ENCODE data around the gene MEX3D. TPM values are rescaled to one million over a fixed set of nuclear protein-coding genes. Genes with fewer than 3 reads are reported as not detected.
"Not testable (repeated sequence)": the region's sequence is repeated elsewhere in the genome, so short reads cannot be mapped to it uniquely, and the experiment has no call there.

Gene MEX3D
- total RNA-seq, 2 experiments from 2014 or later: 1.6 to 2.3 TPM

DNA sequence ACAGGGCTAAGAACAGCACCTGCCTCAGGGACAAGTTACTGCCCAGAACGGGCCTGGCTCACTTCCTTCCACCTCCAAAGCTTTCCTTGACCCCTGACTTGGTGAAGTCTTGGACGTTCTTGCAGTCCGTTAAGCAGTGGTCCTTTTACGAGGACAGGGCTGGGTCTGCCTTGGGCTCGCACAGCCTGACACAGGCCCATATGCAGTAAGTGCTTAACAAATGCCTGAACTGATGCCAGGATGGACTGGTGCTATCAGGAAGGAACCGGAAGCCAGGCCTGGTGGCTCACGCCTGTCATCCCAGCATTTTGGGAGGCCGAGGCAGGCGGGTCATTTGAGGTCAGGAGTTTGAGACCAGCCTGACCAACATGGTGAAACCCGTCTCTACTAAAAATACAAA lies 46.1 kb downstream of the MEX3D start:
- Histone ChIP-seq H3K4me1 (ENCODE audit: insufficient read depth, low read length) (no peaks in the 10 kb centered on the region), H3K27ac (ENCODE audit: low read depth in 1 of 2, low read length in 2 of 2) (no peak overlapping the region), H3K27me3 (ENCODE audit: control insufficient read depth in 1 of 2, insufficient read depth in 2 of 2, low read length in 2 of 2) (peaks cover 28 to 31% of the 10 kb centered on the region in 2 experiments), H3K9me3 (ENCODE audit: control insufficient read depth in 1 of 2, insufficient read depth in 1 of 2, low read length in 2 of 2) (peaks cover 0 to 31% of the 10 kb centered on the region in 2 experiments), H3K36me3 (ENCODE audit: insufficient read depth, low read length) (no peaks in the 10 kb centered on the region), H3K4me3 (ENCODE audit: low read length) (no peak overlapping the region)
- DNase-seq (no peak), ATAC-seq (ENCODE audit: poor library complexity) (no peak)
- intact Hi-C loops (cut with DNase I, micrococcal nuclease): no loop called here
- ChIA-PET POLR2A (no interaction called here), CTCF (no interaction called here)
- Mint-ChIP-seq H3K4me3 (no peak overlapping the region), H3K4me1 (ENCODE audit: low read depth) (peaks cover 8% of the 10 kb centered on the region), H3K9me3 (no peaks in the 10 kb centered on the region), H3K27me3 (peaks cover 35% of the 10 kb centered on the region), H3K27ac (no peak overlapping the region), H3K36me3 (ENCODE audit: low read depth) (no peaks in the 10 kb centered on the region)
- TF ChIP-seq, protein P1, sequence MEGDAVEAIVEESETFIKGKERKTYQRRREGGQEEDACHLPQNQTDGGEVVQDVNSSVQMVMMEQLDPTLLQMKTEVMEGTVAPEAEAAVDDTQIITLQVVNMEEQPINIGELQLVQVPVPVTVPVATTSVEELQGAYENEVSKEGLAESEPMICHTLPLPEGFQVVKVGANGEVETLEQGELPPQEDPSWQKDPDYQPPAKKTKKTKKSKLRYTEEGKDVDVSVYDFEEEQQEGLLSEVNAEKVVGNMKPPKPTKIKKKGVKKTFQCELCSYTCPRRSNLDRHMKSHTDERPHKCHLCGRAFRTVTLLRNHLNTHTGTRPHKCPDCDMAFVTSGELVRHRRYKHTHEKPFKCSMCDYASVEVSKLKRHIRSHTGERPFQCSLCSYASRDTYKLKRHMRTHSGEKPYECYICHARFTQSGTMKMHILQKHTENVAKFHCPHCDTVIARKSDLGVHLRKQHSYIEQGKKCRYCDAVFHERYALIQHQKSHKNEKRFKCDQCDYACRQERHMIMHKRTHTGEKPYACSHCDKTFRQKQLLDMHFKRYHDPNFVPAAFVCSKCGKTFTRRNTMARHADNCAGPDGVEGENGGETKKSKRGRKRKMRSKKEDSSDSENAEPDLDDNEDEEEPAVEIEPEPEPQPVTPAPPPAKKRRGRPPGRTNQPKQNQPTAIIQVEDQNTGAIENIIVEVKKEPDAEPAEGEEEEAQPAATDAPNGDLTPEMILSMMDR (IDR thresholded peaks at IDR 0.05): no peak

DNA sequence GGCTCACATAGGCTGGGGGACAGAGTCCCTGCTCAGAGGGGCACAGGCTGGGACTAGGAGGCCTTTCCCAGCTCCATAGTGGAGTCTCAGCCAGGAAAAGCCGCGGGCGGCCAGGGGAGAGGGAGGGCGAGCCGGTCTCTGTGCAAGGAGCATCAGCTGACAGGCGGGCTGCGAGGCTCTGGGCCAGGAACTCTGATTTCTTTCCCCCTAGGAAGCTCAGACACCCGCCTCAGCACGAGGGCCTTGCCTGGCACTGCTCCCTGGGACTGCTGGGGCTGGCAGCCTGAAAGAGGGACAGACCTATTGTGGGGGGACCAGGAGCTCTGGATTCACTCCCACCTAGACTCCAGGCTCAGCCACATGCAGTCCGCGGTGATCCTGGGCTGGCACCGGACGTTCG lies 46.5 kb downstream of the MEX3D start:
- peaks cover 32% of the 10 kb centered on the region for H3K27me3 Mint-ChIP-seq
- no peak overlapping the region for H3K27ac Mint-ChIP-seq
- no peaks in the 10 kb centered on the region for H3K36me3 Mint-ChIP-seq (ENCODE audit: low read depth)

DNA sequence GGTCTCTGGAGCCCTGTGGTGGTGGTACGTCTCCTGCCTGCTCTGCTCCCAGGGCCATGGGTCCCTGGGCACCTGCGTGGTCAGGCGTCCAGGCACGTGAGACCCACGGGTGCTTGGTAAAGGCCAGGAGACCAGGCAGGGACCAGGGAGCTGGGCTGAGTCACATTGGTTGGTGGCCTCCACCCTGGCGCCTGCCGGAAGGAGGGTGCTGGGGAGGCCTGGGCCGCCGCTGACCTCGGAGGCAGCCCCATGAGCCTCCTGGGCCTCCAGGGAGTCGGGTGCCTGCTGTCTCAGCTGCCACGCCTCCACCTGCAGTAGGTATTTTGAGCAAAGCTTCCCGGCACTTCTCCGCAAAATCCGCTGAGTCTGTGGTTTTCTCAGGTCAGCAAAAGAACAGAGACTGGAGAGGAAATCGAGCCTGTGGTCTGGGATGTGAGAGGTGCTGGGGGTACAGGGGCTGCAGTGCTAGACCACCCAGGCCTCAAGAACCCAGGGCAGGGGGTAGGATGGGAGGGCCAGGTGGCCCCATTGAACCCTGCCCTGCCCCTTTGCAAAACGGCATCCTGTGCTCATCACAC lies 47.8 kb downstream of the MEX3D start:
- intact Hi-C loops (cut with DNase I, micrococcal nuclease): no loop called here
- Histone ChIP-seq H3K4me1 (ENCODE audit: insufficient read depth, low read length) (no peaks in the 10 kb centered on the region), H3K4me3 (ENCODE audit: low read length) (no peak overlapping the region), H3K27ac (ENCODE audit: low read depth in 1 of 2, low read length in 2 of 2) (no peak overlapping the region), H3K36me3 (ENCODE audit: insufficient read depth, low read length) (no peaks in the 10 kb centered on the region), H3K27me3 (ENCODE audit: control insufficient read depth in 1 of 2, insufficient read depth in 2 of 2, low read length in 2 of 2) (peaks cover 15 to 18% of the 10 kb centered on the region in 2 experiments), H3K9me3 (ENCODE audit: control insufficient read depth in 1 of 2, insufficient read depth in 1 of 2, low read length in 2 of 2) (peaks cover 0 to 27% of the 10 kb centered on the region in 2 experiments)
- no peak for ATAC-seq (ENCODE audit: poor library complexity)
- Mint-ChIP-seq H3K27ac (no peak overlapping the region), H3K4me3 (no peak overlapping the region), H3K4me1 (ENCODE audit: low read depth) (peaks cover 8% of the 10 kb centered on the region), H3K36me3 (ENCODE audit: low read depth) (no peaks in the 10 kb centered on the region), H3K27me3 (peaks cover 21% of the 10 kb centered on the region), H3K9me3 (no peaks in the 10 kb centered on the region)
- DNase-seq: no peak
- POLR2A ChIA-PET: no interaction called here
- TF ChIP-seq, protein P1 (IDR thresholded peaks at IDR 0.05): no peak
- CTCF ChIA-PET: no interaction called here

More for the DNA sequence above, 46.5 kb downstream of the MEX3D start:
- TF ChIP-seq, protein P1 (IDR thresholded peaks at IDR 0.05): no peak
- Histone ChIP-seq H3K27ac (ENCODE audit: low read depth in 1 of 2, low read length in 2 of 2) (no peak overlapping the region), H3K4me1 (ENCODE audit: insufficient read depth, low read length) (no peaks in the 10 kb centered on the region), H3K4me3 (ENCODE audit: low read length) (no peak overlapping the region), H3K27me3 (ENCODE audit: control insufficient read depth in 1 of 2, insufficient read depth in 2 of 2, low read length in 2 of 2) (peaks cover 26 to 31% of the 10 kb centered on the region in 2 experiments), H3K9me3 (ENCODE audit: control insufficient read depth in 1 of 2, insufficient read depth in 1 of 2, low read length in 2 of 2) (peaks cover 0 to 29% of the 10 kb centered on the region in 2 experiments), H3K36me3 (ENCODE audit: insufficient read depth, low read length) (no peaks in the 10 kb centered on the region)
- Mint-ChIP-seq H3K4me1 (ENCODE audit: low read depth) (peaks cover 8% of the 10 kb centered on the region), H3K9me3 (no peaks in the 10 kb centered on the region), H3K4me3 (no peak overlapping the region)
- ATAC-seq (ENCODE audit: poor library complexity): no peak
- POLR2A ChIA-PET: no interaction called here
- intact Hi-C loops (cut with DNase I, micrococcal nuclease): no loop called here
- DNase-seq: no peak
- CTCF ChIA-PET: no interaction called here

DNA sequence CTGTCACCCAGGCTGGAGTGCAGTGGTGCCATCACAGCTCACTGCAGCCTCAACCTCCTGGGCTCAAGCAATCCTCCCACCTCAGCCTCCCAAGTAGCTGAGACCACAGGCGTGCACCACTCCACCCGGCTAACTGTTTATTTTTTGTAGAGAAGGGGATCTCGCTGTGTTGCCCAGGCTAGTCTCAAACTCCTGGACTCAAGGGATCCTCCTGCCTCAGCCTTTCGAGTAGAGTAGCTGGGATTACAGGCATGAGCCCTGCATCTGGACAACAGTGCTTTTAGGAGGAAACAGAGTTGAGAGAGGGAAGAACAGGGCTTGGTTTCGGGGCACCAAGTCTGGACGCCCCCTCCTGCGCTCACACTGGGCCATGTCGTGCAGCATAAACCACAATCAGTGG lies 48.3 kb downstream of the MEX3D start:
- CTCF ChIA-PET: not testable (repeated sequence)

More for the DNA sequence above, 48.3 kb downstream of the MEX3D start:
- intact Hi-C loops (cut with DNase I, micrococcal nuclease); H3K27ac ChIP-seq (ENCODE audit: low read depth in 1 of 2, low read length in 2 of 2); H3K4me1 Mint-ChIP-seq (ENCODE audit: low read depth); H3K4me1 ChIP-seq (ENCODE audit: insufficient read depth, low read length); H3K9me3 Mint-ChIP-seq; POLR2A ChIA-PET; ATAC-seq (ENCODE audit: poor library complexity); H3K36me3 Mint-ChIP-seq (ENCODE audit: low read depth); H3K4me3 Mint-ChIP-seq; DNase-seq; H3K27ac Mint-ChIP-seq; H3K4me3 ChIP-seq (ENCODE audit: low read length); H3K36me3 ChIP-seq (ENCODE audit: insufficient read depth, low read length): not testable (repeated sequence)
- Histone ChIP-seq H3K9me3 (ENCODE audit: control insufficient read depth in 1 of 2, insufficient read depth in 1 of 2, low read length in 2 of 2) (peaks cover 0 to 22% of the 10 kb centered on the region in 2 experiments), H3K27me3 (ENCODE audit: control insufficient read depth in 1 of 2, insufficient read depth in 2 of 2, low read length in 2 of 2) (peaks cover 10 to 13% of the 10 kb centered on the region in 2 experiments)
- H3K27me3 Mint-ChIP-seq: peaks cover 17% of the 10 kb centered on the region
